ENCODE data around the gene KLK4. TPM values are rescaled to one million over a fixed set of nuclear protein-coding genes. Genes with fewer than 3 reads are reported as not detected.

KLK4 gene
- total and polyA plus RNA-seq, 4 donors: 0.03 to 0.26 TPM; not detected in 2

DNA sequence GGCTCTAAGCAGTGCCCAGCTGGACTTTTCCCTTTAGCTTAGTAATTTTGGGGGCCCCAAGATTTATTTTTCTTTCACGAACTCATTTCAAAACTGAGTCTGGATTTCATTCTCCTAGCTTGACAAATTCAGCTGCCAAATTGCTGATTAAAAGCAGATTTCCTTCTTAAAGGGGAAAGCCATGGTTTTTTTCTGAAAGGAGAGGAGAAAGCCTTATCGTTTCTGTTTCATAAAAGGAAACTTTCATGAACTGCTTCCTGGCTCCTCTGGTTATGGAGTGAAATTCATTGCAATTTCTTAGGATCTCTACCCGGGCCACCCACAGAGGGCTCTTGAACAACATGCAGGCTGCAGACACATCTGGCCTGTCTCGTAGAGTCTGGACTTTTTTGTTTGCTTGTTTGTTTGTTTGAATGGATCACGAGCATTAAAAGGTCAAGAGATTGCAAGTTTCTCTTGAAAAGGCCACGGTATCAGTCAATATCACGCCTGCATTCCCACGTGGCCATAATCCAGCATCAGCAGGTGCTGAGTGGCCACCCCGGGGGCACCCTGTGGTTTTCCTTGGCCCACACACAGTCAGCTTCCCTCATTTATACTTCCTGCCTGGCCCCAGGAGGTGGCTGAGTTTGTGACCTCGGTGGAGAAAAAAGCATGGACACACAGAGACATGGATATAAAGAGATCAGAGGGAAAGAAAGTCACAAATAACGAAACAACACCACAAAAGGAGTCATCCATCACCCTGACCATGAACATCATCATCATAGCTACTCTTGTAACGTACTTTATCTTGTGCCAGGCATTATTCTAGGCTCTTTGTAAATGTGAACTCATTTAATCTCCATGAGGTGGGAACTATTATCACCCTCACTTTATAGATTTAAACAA lies 10.5 kb upstream of the KLK4 start:
- Histone ChIP-seq H3K36me3 (ENCODE audit: control insufficient read depth in 4 of 4, insufficient read depth in 4 of 4, low read length in 4 of 4) (no peaks in the 10 kb centered on the region), H3K9me3 (ENCODE audit: control insufficient read depth in 4 of 4, insufficient read depth in 3 of 4, low read length in 3 of 4) (no peaks in the 10 kb centered on the region), H3K27me3 (ENCODE audit: control insufficient read depth in 3 of 3, insufficient read depth in 3 of 3, low read length in 2 of 3) (peaks cover 3 to 15% (median 5%) of the 10 kb centered on the region in 3 donors), H3K9ac (ENCODE audit: insufficient read depth in 1 of 2, low read length in 2 of 2) (no peak overlapping the region), H3K4me1 (ENCODE audit: control insufficient read depth in 5 of 5, insufficient read depth in 5 of 5, low read length in 5 of 5) (no peaks in the 10 kb centered on the region), H3K27ac (ENCODE audit: low read depth in 1 of 2, low read length in 1 of 2) (no peak overlapping the region), H3K4me3 (no peak overlapping the region)
- 4% methylated on average over 12 of the region's 12 CpGs for WGBS, 2 donors
- ATAC-seq (ENCODE audit: insufficient read depth, low FRiP score) (no peak), DNase-seq (peak in 1 of 3 donors; percentile 6)
- TF ChIP-seq, protein P1, sequence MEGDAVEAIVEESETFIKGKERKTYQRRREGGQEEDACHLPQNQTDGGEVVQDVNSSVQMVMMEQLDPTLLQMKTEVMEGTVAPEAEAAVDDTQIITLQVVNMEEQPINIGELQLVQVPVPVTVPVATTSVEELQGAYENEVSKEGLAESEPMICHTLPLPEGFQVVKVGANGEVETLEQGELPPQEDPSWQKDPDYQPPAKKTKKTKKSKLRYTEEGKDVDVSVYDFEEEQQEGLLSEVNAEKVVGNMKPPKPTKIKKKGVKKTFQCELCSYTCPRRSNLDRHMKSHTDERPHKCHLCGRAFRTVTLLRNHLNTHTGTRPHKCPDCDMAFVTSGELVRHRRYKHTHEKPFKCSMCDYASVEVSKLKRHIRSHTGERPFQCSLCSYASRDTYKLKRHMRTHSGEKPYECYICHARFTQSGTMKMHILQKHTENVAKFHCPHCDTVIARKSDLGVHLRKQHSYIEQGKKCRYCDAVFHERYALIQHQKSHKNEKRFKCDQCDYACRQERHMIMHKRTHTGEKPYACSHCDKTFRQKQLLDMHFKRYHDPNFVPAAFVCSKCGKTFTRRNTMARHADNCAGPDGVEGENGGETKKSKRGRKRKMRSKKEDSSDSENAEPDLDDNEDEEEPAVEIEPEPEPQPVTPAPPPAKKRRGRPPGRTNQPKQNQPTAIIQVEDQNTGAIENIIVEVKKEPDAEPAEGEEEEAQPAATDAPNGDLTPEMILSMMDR (IDR thresholded peaks at IDR 0.05; ENCODE audit: control extremely low read depth, extremely low read depth): no peak

DNA sequence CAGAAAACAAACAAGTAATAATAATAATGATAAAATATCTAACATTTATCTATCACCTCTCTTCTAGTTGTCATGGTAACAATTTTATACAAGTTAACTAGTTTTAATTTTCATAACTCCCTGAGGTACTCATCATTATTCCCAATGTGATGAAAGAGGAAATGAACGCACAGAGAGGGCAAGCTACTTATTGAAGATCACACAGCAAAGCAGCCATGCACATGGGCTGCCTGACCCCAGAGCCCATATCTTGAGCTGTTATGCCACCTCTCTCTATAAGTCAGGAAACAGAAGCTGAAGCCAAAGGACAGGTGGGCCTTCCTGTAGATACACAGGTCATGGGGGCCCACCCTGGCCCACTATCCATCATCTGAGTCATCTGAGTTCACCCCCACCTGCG lies 4.9 kb upstream of the KLK4 start:
- DNase-seq: no peak
- no peaks in the 10 kb centered on the region for H3K36me3 ChIP-seq (ENCODE audit: control insufficient read depth in 4 of 4, insufficient read depth in 4 of 4, low read length in 4 of 4)
- no peak overlapping the region for H3K4me3 ChIP-seq
- no peak for ATAC-seq (ENCODE audit: insufficient read depth, low FRiP score)
- peaks cover 9 to 36% (median 11%) of the 10 kb centered on the region in 3 donors for H3K27me3 ChIP-seq (ENCODE audit: control insufficient read depth in 3 of 3, insufficient read depth in 3 of 3, low read length in 2 of 3)
- H3K27ac ChIP-seq (ENCODE audit: low read depth in 1 of 2, low read length in 1 of 2): no peak overlapping the region
- H3K4me1 ChIP-seq (ENCODE audit: control insufficient read depth in 5 of 5, insufficient read depth in 5 of 5, low read length in 5 of 5): no peaks in the 10 kb centered on the region
- WGBS, 2 donors: 71 to 93% methylated on average over 2 of the region's 2 CpGs
- H3K9me3 ChIP-seq (ENCODE audit: control insufficient read depth in 4 of 4, insufficient read depth in 3 of 4, low read length in 3 of 4): peaks cover 0 to 3% (median 0%) of the 10 kb centered on the region in 4 donors
- H3K9ac ChIP-seq (ENCODE audit: insufficient read depth in 1 of 2, low read length in 2 of 2): no peak overlapping the region
- TF ChIP-seq, protein P1 (IDR thresholded peaks at IDR 0.05; ENCODE audit: control extremely low read depth, extremely low read depth): no peak

DNA sequence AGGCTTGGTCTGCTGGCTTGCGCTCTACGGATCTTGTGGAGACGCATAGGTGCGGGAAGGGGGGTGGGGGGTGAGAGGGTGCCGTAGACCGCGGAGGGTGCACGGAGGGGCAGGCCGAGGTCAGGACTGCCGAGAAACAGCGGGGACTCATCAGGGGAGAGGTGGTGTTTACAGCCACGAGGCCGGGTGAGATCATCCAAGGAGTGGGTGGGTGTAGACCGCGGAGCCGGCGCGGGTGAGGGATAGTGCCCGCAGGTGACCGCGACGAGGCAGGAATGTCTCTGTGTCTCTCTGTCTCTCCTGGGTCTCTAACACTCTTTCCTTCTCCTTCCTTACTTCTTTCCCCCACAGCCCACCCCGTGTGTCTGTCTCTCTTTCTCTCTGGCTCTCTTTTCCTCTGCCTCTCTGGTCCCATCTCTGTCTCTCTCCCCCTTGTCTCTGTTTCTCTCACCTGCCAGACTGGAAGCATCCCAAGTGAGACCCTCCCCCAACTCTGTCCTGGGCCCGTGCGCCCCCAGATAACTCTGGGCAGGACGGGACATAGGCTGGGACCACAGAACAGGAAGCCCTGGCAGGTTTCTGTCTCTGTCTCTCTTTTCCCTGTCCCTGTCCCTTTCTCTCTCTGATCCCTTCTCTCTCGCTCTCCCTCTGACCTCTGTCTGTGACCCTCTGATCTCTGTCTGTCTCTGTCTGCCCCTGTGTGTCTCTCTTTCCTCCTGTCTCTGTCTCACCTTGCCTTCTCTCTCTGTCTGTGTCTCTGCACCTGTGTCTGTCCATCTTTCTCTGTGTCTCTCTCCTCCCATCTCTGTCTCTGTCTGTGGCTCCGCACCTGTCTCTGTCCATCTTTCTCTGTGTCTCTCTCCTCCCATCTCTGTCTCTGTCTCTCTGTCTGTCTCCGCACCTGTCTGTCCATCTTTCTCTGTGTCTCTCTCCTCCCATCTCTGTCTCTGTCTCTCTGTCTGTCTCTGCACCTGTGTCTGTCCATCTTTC lies 1.8 kb upstream of the KLK4 start:
- Histone ChIP-seq H3K27me3 (ENCODE audit: control insufficient read depth in 3 of 3, insufficient read depth in 3 of 3, low read length in 2 of 3) (peaks cover 20 to 51% (median 24%) of the 10 kb centered on the region in 3 donors), H3K4me1 (ENCODE audit: control insufficient read depth in 5 of 5, insufficient read depth in 5 of 5, low read length in 5 of 5) (peaks cover 0 to 5% (median 0%) of the 10 kb centered on the region in 5 donors), H3K9me3 (ENCODE audit: control insufficient read depth in 4 of 4, insufficient read depth in 3 of 4, low read length in 3 of 4) (peaks cover 0 to 13% (median 0%) of the 10 kb centered on the region in 4 donors), H3K9ac (ENCODE audit: insufficient read depth in 1 of 2, low read length in 2 of 2) (no peak overlapping the region), H3K36me3 (ENCODE audit: control insufficient read depth in 4 of 4, insufficient read depth in 4 of 4, low read length in 4 of 4) (no peaks in the 10 kb centered on the region), H3K4me3 (no peak overlapping the region), H3K27ac (ENCODE audit: low read depth in 1 of 2, low read length in 1 of 2) (no peak overlapping the region)
- DNase-seq: no peak
- TF ChIP-seq, protein P1 (IDR thresholded peaks at IDR 0.05; ENCODE audit: control extremely low read depth, extremely low read depth): no peak
- no peak for ATAC-seq (ENCODE audit: insufficient read depth, low FRiP score)
- 10 to 11% methylated on average over 26 to 29 of the region's 29 CpGs for WGBS, 2 donors

Measured in lung (tissue), 12 donors.